Stromal cell of bone marrow (primary cell): ENCODE results near the gene BDP1.
A peak's percentile ranks its signal among the peaks of the same experiment; 100 is the strongest.
"Not testable (repeated sequence)": the region's sequence is repeated elsewhere in the genome, so short reads cannot be mapped to it uniquely, and the experiment has no call there.

Source experiments
- DNase-seq: peaks from one replicate; pipeline ENCODE4 v3.0.0-alpha.2; 2012; ENCODE audit warnings: low read depth

The BDP1 gene

GRCh38 chr5:71460693-71461092 lies 5.2 kb downstream of the BDP1 start:
- no peak for DNase-seq

- no peak for DNase-seq
These were observed 5.9 kb downstream of the BDP1 start for GRCh38 chr5:71461360-71461759.

- peak; percentile 15 for DNase-seq
These were observed 15.7 kb downstream of the BDP1 start for GRCh38 chr5:71471193-71471592.

GRCh38 chr5:71475788-71476384 lies 20.4 kb downstream of the BDP1 start:
- DNase-seq: peak; percentile 1

GRCh38 chr5:71481441-71481840 lies 26.0 kb downstream of the BDP1 start:
- no peak for DNase-seq

- DNase-seq: peak; percentile 25
These were observed 26.7 kb downstream of the BDP1 start for GRCh38 chr5:71482132-71482531.

- DNase-seq: peak; percentile 19
These were observed 27.9 kb downstream of the BDP1 start for GRCh38 chr5:71483355-71483754.

GRCh38 chr5:71492817-71493615 lies 37.6 kb downstream of the BDP1 start:
- no peak for DNase-seq

GRCh38 chr5:71494202-71494601 lies 38.8 kb downstream of the BDP1 start:
- not testable (repeated sequence) for DNase-seq

GRCh38 chr5:71498756-71499155 lies 43.3 kb downstream of the BDP1 start:
- DNase-seq: not testable (repeated sequence)

- DNase-seq: no peak
These were observed 48.1 kb downstream of the BDP1 start for GRCh38 chr5:71503536-71503935.

- DNase-seq: no peak
These were observed 66.7 kb downstream of the BDP1 start for GRCh38 chr5:71522151-71522550.

GRCh38 chr5:71525611-71526010 lies 70.2 kb downstream of the BDP1 start:
- DNase-seq: not testable (repeated sequence)

- DNase-seq: peak; percentile 9
These were observed 72.8 kb downstream of the BDP1 start for GRCh38 chr5:71528206-71528605.

- DNase-seq: no peak
These were observed 74.2 kb downstream of the BDP1 start for GRCh38 chr5:71529682-71530081.

GRCh38 chr5:71533142-71533541 lies 77.7 kb downstream of the BDP1 start:
- peak; percentile 25 for DNase-seq

GRCh38 chr5:71533615-71534014 lies 78.2 kb downstream of the BDP1 start:
- peak; percentile 23 for DNase-seq

GRCh38 chr5:71537687-71538086 lies 82.2 kb downstream of the BDP1 start:
- no peak for DNase-seq

- DNase-seq: not testable (repeated sequence)
These were observed 95.4 kb downstream of the BDP1 start for GRCh38 chr5:71550885-71551284.

GRCh38 chr5:71551582-71551981 lies 96.1 kb downstream of the BDP1 start:
- DNase-seq: not testable (repeated sequence)

- not testable (repeated sequence) for DNase-seq
These were observed 96.7 kb downstream of the BDP1 start for GRCh38 chr5:71552026-71552749.

GRCh38 chr5:71563161-71563560 lies 107.7 kb downstream of the BDP1 start:
- DNase-seq: no peak

- DNase-seq: no peak
These were observed 109.4 kb downstream of the BDP1 start for GRCh38 chr5:71564895-71565294.
